Activated CD4-positive, alpha-beta T cell treated with anti-CD3 and anti-CD28 coated beads, Interleukin-2, amount 50 U/mL, for 16 hours (primary cell): ENCODE measurements around the gene PLSCR5.
A peak's percentile ranks its signal among the peaks of the same experiment; 100 is the strongest.

ENCODE experiments used
- DNase-seq: peaks from one replicate; pipeline ENCODE4 v3.0.0-alpha.2; 2020

Gene PLSCR5

DNA sequence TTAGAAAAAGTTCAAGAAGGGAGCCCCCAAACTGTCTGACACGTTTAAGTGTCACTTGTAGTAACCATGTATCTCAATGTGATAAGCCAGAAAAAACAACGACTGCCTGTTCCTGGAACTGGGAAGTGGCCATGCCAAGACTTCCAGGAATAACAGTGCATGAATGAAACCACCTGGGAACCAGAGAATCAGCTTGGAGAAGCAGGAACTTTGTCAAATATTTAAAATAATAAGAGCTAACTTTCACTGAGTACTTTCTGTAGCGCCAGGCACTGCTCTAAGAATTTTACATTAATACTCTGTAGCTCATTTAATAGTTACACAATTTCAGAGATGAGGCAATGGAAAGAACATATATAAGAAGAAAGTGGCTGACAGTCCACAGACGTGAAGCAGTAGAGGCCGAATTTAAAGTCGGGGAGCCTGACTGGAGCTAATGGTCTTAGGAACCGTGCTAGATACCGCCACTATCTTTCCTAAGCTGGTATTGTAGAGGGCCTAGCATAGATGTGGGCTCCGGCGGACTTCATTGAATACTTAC lies 61.6 kb downstream of the PLSCR5 start:
- DNase-seq, result no peak

DNA sequence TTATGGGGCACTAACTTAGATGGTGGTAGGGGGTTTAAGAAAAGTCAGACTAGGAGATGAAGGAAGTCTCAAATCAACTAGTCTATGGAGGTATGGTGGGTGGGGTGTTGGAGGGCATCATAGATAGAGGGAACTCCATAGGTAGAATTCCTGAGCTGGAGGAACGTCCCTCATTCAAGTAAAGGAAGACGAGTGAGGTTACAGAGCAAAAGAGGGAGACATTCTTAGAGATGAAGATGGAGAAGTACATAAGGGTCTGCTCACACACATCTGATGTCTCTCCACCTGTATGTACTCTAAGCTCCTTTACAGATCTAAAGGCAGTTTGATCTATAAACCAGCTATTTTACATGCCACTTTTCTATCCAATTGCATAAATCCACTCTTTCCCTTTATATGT lies 62.2 kb downstream of the PLSCR5 start:
- DNase-seq, result no peak

- DNase-seq, result peak; percentile 22
Measured at GRCh38 chr3:146542179-146542578, 63.0 kb downstream of the PLSCR5 start.

DNA sequence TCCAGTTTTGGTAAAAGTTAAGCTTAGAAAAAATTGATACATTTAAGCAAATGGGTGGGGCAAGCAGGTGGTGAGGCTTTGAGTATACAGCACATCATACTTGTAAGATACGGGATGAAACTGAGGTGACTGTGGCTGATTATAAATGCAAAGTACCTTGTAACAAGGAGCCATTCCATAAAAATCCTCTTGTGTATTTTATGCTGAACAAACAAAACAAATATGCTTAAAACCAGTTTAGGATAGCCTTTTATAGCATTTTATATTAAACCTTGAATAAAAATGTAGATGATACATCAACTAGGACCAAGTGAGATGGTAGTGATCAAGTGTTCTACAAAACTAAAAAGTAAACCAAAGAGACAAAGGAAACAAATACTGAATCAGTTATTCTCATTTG lies 64.2 kb downstream of the PLSCR5 start:
- DNase-seq, result no peak

- DNase-seq, result peak; percentile 28
Measured at GRCh38 chr3:146540236-146540635, 64.9 kb downstream of the PLSCR5 start.

DNA sequence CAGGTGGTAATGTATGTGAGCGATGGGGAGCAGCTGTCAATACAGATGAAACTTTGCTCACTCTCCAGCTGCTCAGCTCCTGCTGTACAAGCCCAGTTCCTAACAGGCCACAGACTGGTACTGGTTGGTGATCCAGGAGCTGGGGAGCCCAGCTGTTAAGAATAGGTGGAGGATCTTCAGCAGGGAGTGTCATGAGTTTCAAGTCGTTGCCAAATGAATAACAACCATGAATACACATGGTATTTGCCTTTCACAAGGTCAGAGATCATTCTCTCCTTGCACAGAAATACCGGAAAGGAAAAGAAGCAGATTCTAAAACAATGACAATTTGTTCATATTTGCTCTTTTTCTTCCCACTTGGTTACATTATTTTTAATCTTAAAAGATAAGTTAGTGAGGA lies 65.8 kb downstream of the PLSCR5 start:
- DNase-seq, result no peak

DNA sequence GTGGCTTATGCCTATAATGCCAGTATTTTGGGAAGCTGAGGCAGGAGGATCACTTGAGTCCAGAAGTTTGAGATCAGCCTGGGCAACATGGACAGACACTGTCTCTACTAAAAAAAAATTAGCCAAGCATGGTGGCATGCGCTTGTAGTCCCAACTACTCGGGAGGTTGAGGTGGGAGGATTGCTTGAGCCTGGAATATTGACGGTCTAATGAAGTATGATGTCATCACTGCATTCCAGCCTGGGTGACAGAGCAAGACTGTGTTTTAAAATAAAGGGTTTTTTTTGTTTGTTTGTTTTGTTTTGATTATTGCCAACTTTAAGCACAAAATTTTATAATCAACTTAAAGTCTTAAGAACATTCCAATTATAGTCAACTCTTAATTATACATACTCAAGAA lies 67.5 kb downstream of the PLSCR5 start:
- DNase-seq, result no peak

GRCh38 chr3:146536681-146537080 lies 68.5 kb downstream of the PLSCR5 start:
- DNase-seq, result no peak
